HG03064 (cell line): Measurements from ENCODE around the gene TBC1D17.

Source experiments
- ATAC-seq: cut with Tn5 transposase; IDR thresholded peaks from one replicate; pipeline ENCODE4 v1.9.1; 2021; ENCODE audit warnings: low read depth; ENCODE audit not compliant: unreplicated experiment

Gene TBC1D17

GRCh38 chr19:49890349-49891311 lies 13.1 kb downstream of the TBC1D17 start:
- ATAC-seq, result no peak

GRCh38 chr19:49891393-49891792 lies 13.9 kb downstream of the TBC1D17 start:
- no peak for ATAC-seq

GRCh38 chr19:49892716-49893115 lies 15.2 kb downstream of the TBC1D17 start:
- no peak for ATAC-seq

GRCh38 chr19:49894011-49894664 lies 16.6 kb downstream of the TBC1D17 start:
- no peak for ATAC-seq

- ATAC-seq, result no peak
These were observed 17.5 kb downstream of the TBC1D17 start for GRCh38 chr19:49894879-49895565.

GRCh38 chr19:49895566-49896297 lies 18.2 kb downstream of the TBC1D17 start:
- ATAC-seq, result no peak

- ATAC-seq, result peak; percentile 47
These were observed 19.5 kb downstream of the TBC1D17 start, which contains the start of gene IL4I1 for GRCh38 chr19:49896863-49897621. TSS of gene IL4I1 (minus strand) at chr19:49896887. CDS start at chr19:49896160, 727 bp downstream.

- ATAC-seq, result no peak
These were observed 26.6 kb downstream of the TBC1D17 start for GRCh38 chr19:49904136-49904535.

GRCh38 chr19:49906879-49907564 lies 29.5 kb downstream of the TBC1D17 start:
- ATAC-seq, result no peak

- ATAC-seq, result no peak
These were observed 30.4 kb downstream of the TBC1D17 start for GRCh38 chr19:49907745-49908446.

- no peak for ATAC-seq
These were observed 31.2 kb downstream of the TBC1D17 start for GRCh38 chr19:49908480-49909420.

GRCh38 chr19:49910179-49910578 lies 32.7 kb downstream of the TBC1D17 start:
- ATAC-seq, result no peak

GRCh38 chr19:49911381-49912145 lies 34.1 kb downstream of the TBC1D17 start:
- no peak for ATAC-seq

- no peak for ATAC-seq
These were observed 35.6 kb downstream of the TBC1D17 start for GRCh38 chr19:49912965-49913685.

- ATAC-seq, result no peak
These were observed 36.2 kb downstream of the TBC1D17 start for GRCh38 chr19:49913720-49914119.

GRCh38 chr19:49915271-49915670 lies 37.8 kb downstream of the TBC1D17 start:
- no peak for ATAC-seq
